Type B pancreatic cell (in vitro differentiated cells): ENCODE results near the gene SLC7A4. TPM values are rescaled to one million over a fixed set of nuclear protein-coding genes. Genes with fewer than 3 reads are reported as not detected.
"Not testable (repeated sequence)": the region's sequence is repeated elsewhere in the genome, so short reads cannot be mapped to it uniquely, and the experiment has no call there.

Source experiments
- DNase-seq: peaks from one replicate; pipeline ENCODE4 v3.0.0; 2021; ENCODE audit warnings: mixed read lengths; ENCODE audit not compliant: unreplicated experiment; ENCODE audit errors: extremely low spot score
- H3K27ac Mint-ChIP-seq: 2 replicates; pipeline ENCODE4 v1.8.0; 2021; ENCODE audit warnings: mild to moderate bottlenecking, mixed read lengths
- H3K27me3 Mint-ChIP-seq: 2 replicates; pipeline ENCODE4 v1.8.0; 2021; ENCODE audit warnings: mixed read lengths
- H3K36me3 Mint-ChIP-seq: 2 replicates; pipeline ENCODE4 v1.8.0; 2021; ENCODE audit warnings: mixed read lengths
- H3K4me1 Mint-ChIP-seq: one replicate; pipeline ENCODE4 v1.8.0; 2021; ENCODE audit warnings: mixed read lengths; ENCODE audit not compliant: unreplicated experiment
- H3K4me3 Mint-ChIP-seq: 2 replicates; pipeline ENCODE4 v1.8.0; 2021; ENCODE audit warnings: mild to moderate bottlenecking, mixed read lengths
- H3K9me3 Mint-ChIP-seq: 2 replicates; pipeline ENCODE4 v1.8.0; 2021; ENCODE audit warnings: mixed read lengths
- CTCF ChIP-seq: fragments of 200-600 bp; sonication (generic); conservative IDR thresholded peaks from 2 replicates; pipeline ENCODE4 v1.5.0; 2021; ENCODE audit warnings: antibody characterized with exemption, mild to moderate bottlenecking
- total RNA-seq: library from RNA; stranded (reverse); gene quantifications from 2 replicates; pipeline ENCODE4 v1.2.1, GENCODE V29; 2021; ENCODE audit warnings: low replicate concordance

The SLC7A4 gene
- total RNA-seq, 1 donor from 2014 or later: 3.3 TPM

GRCh38 chr22:21014202-21014725 lies 18.1 kb downstream of the SLC7A4 start:
- H3K4me3 Mint-ChIP-seq: peak overlapping the region; percentile 91
- no peaks in the 10 kb centered on the region for H3K27me3 Mint-ChIP-seq
- TF ChIP-seq CTCF: no peak
- peak; percentile 93 for DNase-seq
- no peaks in the 10 kb centered on the region for H3K36me3 Mint-ChIP-seq
- no peaks in the 10 kb centered on the region for H3K9me3 Mint-ChIP-seq
- peak overlapping the region; percentile 80 for H3K27ac Mint-ChIP-seq
- peaks cover 22% of the 10 kb centered on the region for H3K4me1 Mint-ChIP-seq

GRCh38 chr22:21013657-21014201 lies 18.6 kb downstream of the SLC7A4 start:
- DNase-seq: no peak
- H3K36me3 Mint-ChIP-seq: no peaks in the 10 kb centered on the region
- no peaks in the 10 kb centered on the region for H3K9me3 Mint-ChIP-seq
- H3K27ac Mint-ChIP-seq: peak overlapping the region; percentile 80
- peaks cover 22% of the 10 kb centered on the region for H3K4me1 Mint-ChIP-seq
- H3K27me3 Mint-ChIP-seq: no peaks in the 10 kb centered on the region
- no peak for TF ChIP-seq CTCF
- H3K4me3 Mint-ChIP-seq: peak overlapping the region; percentile 91

- no peak for DNase-seq
- Mint-ChIP-seq H3K9me3 (no peaks in the 10 kb centered on the region), H3K27ac (no peak overlapping the region), H3K36me3 (no peaks in the 10 kb centered on the region), H3K27me3 (no peaks in the 10 kb centered on the region), H3K4me3 (peak overlapping the region; percentile 91), H3K4me1 (peaks cover 22% of the 10 kb centered on the region)
- TF ChIP-seq CTCF: no peak
These were observed 19.6 kb downstream of the SLC7A4 start for GRCh38 chr22:21012446-21013407.

- no peak overlapping the region for H3K4me3 Mint-ChIP-seq
- H3K4me1 Mint-ChIP-seq: peaks cover 22% of the 10 kb centered on the region
- DNase-seq: no peak
- no peak overlapping the region for H3K27ac Mint-ChIP-seq
- no peaks in the 10 kb centered on the region for H3K9me3 Mint-ChIP-seq
- no peak for TF ChIP-seq CTCF
- no peaks in the 10 kb centered on the region for H3K36me3 Mint-ChIP-seq
- H3K27me3 Mint-ChIP-seq: no peaks in the 10 kb centered on the region
These were observed 21.8 kb downstream of the SLC7A4 start for GRCh38 chr22:21010426-21011113.

GRCh38 chr22:21009638-21010425 lies 22.5 kb downstream of the SLC7A4 start:
- Mint-ChIP-seq H3K27me3 (no peaks in the 10 kb centered on the region), H3K36me3 (no peaks in the 10 kb centered on the region), H3K4me3 (no peak overlapping the region)

GRCh38 chr22:21009208-21009607 lies 23.2 kb downstream of the SLC7A4 start:
- H3K27ac Mint-ChIP-seq, H3K4me3 Mint-ChIP-seq, H3K27me3 Mint-ChIP-seq, H3K9me3 Mint-ChIP-seq, H3K36me3 Mint-ChIP-seq, DNase-seq: not testable (repeated sequence)
- peaks cover 10% of the 10 kb centered on the region for H3K4me1 Mint-ChIP-seq

More at GRCh38 chr22:21009638-21010425, 22.5 kb downstream of the SLC7A4 start:
- no peak for TF ChIP-seq CTCF
- Mint-ChIP-seq H3K27ac (no peak overlapping the region), H3K9me3 (no peaks in the 10 kb centered on the region), H3K4me1 (peaks cover 16% of the 10 kb centered on the region)
- no peak for DNase-seq
